GM19463 (cell line): ENCODE results near the gene FYN.

Source experiments
- ATAC-seq: cut with Tn5 transposase; IDR thresholded peaks from one replicate; pipeline ENCODE4 v1.9.1; 2021; ENCODE audit warnings: mild to moderate bottlenecking, moderate library complexity; ENCODE audit not compliant: unreplicated experiment

FYN gene

DNA sequence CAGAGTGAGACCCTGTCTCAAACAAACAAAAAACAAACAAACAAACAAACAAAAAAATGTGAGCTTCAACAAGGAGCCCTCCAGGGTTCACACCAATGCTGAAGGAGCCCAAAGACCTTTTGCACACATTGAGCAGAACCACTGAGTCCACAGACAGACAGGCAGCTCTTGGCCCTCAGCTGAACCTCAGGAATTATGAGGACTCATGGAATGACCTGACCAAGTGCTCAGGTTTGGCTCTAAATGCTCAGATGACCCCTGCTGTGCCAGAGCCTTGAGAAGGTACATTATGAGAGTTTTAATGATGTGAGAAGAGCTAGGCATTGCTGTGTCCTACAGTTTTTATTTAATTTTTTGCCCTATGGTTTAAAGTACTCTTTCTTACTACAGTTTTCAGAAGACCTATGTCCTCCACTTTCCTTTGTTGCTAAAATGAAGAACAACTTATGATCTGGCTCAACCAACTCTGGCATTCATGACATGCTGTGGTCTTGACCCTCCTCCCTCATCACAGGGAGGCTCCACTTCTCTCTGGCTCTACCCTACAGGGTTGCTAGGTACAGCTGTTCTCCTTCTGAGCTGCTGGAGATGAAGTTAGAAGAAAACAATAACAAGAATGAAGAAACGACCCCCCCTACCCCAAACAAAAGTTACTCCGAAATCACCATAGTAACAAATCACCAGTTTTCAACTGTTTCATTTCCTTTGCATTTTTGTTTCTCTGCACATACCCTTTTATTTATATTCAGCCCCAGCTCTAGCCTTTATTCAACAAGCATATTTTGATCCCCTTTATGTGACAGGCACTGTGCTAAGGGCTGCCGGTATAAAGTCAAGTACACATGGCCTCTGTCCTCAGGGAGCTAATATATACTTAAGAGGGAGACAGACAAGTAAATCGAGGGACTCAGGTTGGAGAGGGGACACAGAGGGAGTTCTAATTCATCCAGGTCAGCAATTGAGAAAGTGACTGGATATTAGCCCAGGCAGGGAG is 138.9 kb downstream of the FYN start:
- ATAC-seq: no peak

- ATAC-seq: no peak
These were observed 140.9 kb downstream of the FYN start for GRCh38 chr6:111732390-111732789.

DNA sequence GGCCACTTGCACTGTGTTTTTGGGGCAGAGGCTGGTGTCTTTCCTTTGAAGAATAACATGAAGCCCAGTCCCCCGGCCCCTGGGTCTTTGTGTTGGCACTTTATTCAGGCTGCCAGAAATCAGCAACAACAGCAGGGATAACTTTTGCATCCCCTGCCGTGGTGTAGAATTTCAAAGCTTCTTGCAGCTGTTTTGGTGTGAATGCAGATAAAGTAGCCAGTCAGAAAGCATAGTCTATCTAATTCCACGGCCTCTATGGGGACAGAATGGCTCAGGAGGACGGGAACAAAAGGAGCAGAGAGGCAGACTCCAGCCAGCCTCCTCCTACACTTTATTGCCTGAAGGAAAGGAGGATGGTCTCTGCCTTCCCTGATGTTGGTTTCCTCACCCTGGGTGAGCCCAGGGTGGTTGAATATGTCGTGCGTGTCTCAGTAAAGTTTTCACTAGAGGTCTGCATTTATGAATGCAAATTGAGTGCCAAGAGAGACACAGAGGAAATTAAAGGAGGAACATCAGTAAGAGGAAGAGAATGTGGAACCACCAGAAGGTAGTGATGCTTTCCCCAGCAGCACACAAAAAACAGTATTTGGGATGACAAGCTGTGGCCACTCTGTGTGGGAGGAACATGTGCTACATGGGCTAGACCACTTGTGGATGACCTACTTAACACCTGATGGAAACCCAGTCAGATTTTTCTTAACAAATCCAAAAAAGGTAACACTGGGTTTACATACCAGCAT is 141.6 kb downstream of the FYN start:
- ATAC-seq: no peak

DNA sequence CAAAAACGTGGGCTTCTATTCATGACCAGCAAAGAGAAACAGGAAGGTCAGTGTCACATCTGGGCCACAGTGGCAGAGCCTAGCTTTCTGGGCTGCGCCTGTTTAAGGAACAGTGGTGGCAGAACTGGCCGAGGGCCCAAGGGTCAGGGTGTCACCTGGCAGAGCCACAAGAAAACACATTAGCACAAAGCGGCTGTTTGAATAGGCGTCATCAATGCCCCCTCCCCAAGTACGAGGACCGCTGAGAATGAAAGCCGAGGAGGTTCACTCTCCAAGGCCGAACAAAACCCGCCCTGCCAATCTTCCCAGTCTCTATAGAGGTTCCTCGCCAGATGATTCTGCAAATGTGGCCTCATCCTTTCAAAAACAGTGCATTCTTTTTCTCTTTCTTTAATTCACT is 142.4 kb downstream of the FYN start:
- no peak for ATAC-seq

- ATAC-seq: no peak
These were observed 145.4 kb downstream of the FYN start for GRCh38 chr6:111727802-111728201.

DNA sequence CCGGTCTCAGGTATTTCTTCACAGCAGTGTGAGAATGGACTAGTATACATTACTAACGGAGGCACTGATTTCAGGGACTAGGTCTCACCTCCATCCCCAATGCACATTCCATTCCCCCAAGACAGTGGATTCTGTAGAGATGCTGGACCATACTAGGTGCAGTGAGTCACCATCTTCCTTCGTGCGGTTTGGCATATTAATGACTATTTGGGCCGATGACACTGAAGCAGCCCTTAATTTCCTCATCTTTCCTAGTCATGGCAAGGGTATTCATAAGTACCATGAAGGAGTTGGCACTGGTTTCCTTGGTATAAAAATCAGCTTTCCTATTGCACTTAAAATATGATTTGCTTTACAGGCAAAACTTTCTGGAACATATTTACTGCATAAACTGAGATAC is 146.2 kb downstream of the FYN start:
- no peak for ATAC-seq

DNA sequence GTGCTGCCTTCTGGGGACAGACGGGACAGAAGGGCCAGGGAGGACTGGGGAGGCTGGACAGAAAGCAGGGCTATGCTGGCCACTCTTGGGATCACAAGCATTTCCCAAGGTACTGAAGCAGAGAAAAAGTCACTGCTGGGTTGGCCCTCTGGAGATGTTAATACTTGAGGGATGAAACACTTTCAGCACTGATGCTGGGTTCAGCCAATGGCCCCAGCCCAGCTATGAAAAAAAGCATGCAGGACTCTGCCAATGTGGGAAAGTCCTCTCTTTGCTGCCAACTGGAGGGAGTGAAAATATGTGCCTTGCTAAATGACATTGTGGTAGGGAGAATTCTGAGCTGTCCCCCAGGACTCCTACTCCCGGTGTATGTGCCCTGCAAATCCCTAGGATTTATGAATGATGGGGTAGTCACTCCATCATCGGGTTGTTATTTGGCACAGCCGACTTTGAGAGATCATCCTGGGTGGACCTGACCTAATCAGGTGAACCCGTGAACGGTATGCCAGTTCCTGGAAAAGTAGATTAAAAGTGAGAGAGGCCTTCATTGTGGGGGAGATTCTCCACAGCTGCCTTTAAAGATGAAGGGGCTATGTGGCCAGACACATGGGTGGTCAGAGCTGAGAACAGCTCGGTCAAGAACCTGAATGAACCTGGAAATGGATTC is 147.7 kb downstream of the FYN start:
- no peak for ATAC-seq

DNA sequence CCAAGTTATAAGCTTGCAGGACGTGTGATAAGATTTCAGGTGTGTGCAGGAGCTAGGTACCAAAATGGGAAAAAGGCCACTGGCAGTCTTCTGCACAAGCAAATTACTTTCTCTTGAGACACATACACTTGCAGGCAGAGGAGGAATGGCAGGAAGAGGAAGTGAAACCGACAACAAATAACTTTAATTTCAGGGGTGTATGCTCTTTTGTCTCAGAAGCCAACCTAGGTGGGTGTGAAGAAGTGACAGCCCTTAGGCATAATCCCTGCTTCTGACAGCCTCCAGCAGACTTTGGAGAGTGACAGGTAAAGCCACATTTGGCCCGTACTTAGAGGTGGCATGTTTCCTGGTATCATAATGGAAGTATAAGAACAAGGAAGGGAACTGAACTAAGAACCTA is 148.7 kb downstream of the FYN start:
- peak; percentile 97 for ATAC-seq

GRCh38 chr6:111724039-111724438 is 149.2 kb downstream of the FYN start:
- ATAC-seq: peak; percentile 21

- ATAC-seq: no peak
These were observed 149.8 kb downstream of the FYN start for GRCh38 chr6:111723412-111723970.

GRCh38 chr6:111722179-111722731 is 151.0 kb downstream of the FYN start:
- ATAC-seq: no peak

GRCh38 chr6:111721753-111722154 is 151.5 kb downstream of the FYN start:
- ATAC-seq: no peak

DNA sequence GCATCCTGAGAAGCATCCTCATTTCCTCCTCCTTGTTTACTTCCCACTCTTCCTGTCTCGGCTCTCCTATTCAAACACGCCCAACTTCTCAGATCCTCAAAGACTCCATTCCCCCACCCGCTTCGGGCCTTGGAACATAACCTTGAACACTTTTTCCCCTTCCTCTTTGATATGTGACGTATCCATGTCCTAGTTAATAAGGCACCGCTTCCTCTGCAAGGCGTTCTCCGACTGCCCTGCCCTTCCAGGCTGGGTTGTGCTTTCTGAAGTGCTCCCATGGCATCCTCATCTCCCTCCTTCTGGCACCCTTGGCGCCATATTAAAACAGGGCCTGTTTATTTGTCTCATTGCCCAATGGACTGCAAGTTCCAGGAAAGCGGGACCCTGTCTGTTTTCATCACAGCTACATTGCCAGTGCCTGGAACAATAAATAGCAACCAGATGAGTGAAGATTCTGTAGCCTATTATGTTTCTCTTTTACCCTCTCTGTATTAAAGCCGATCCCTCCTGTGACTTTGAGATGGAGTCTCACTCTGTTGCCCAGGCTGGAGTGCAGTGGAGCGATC is 152.2 kb downstream of the FYN start:
- ATAC-seq: no peak

DNA sequence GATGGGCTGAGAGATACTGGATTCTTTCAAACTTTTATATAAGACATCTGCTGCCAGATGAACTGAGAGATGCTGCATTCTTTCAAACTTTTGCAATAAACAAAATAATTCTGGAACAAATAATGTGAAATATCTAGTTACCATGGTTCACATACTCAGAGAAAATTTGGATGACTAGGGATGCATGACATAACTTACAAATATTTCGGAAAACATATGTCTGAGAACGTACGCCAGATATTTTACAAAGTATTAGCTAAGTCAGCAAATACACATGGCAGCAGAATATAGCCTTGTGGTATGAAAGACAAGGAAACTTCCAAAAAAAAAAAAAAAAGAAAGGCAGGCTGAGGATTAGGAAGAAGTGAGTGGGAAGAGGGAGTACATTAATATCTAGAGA is 154.3 kb downstream of the FYN start:
- ATAC-seq: no peak

DNA sequence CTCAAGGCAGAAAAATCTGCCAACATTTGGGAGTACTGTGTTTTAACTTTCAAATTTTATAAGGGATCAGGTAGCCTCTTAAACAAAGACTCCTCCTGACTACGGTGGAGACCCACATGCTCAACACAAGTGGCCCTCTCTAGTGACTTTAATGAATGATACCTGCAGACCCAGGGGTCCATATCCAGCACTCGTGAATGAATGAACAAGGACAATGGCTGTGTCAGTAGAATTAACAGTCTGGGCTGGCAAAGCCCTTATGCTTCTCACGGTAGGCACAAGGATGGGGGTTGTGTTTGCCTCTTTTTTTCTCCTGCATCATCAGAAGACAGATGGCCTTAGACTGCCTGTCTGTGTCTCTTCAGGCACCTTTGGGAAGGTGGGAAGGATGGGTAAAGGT is 154.9 kb downstream of the FYN start:
- ATAC-seq: no peak

DNA sequence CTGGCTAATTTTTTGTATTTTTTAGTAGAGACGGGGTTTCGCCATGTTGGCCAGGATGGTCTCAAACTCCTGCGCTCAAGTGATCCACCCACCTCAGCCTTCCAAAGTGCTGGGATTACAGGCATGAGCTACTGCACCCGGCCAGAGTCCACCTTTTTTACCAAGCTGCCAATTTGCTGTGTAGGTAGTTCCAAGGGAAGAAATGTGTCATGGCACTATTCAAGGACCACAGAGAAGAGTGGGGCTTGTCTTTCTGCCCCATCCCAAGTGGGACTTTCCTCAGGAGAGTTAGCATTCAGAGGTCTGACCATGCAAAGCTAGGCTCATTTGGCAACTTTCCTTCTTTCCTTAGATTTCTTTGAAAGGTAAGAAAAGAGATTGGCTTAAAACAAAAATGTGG is 155.6 kb downstream of the FYN start:
- ATAC-seq: no peak

GRCh38 chr6:111716325-111716724 is 156.9 kb downstream of the FYN start:
- ATAC-seq: no peak

- no peak for ATAC-seq
These were observed 157.9 kb downstream of the FYN start for GRCh38 chr6:111715321-111715720.

GRCh38 chr6:111714416-111715270 is 158.6 kb downstream of the FYN start:
- ATAC-seq: no peak

DNA sequence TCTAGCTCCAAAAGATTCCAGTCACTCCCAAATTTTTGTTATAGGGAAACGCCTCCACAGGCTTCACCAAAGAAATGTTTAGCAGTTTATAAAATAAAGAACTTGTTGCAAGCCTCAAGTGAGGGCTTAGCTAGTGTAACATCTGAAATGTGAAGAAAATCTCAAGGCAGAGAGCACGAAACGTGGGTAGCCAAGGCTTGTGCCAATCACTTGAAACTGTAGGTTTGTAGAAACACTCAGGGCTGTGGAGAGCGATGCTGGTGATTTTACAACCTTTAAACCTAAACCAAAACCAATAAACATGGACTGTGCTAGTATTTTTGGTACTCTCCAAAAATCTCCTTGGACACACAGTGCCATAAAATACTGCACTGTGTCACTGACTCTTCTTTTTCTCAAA is 159.4 kb downstream of the FYN start:
- no peak for ATAC-seq
